Activated CD4-positive, alpha-beta T cell treated with anti-CD3 and anti-CD28 coated beads for 36 hours (primary cell): ENCODE measurements around the gene TSPAN9. TPM values are rescaled to one million over a fixed set of nuclear protein-coding genes. Genes with fewer than 3 reads are reported as not detected.

ENCODE experiments used
- ATAC-seq: fragments of 200-7000 bp; cut with Tn5 transposase; one replicate; pipeline ENCODE4 v1.10.0; 2021; ENCODE audit warnings: mild to moderate bottlenecking, moderate library complexity
- CTCF ChIA-PET: fragments of 350-600 bp; sonication (Branson Sonifier 250); formaldehyde crosslinking; loops from one replicate; lab custom pipeline; 2021; ENCODE audit warnings: antibody characterized with exemption; lab: Charles Lee
- POLR2A ChIA-PET: fragments of 350-600 bp; sonication (Branson Sonifier 250); formaldehyde crosslinking; loops from one replicate; lab custom pipeline; 2021; ENCODE audit warnings: antibody characterized with exemption, inconsistent platforms; lab: Charles Lee
- DNase-seq: peaks from one replicate; pipeline ENCODE4 v3.0.0-alpha.2; 2020
- H3K27ac Mint-ChIP-seq: one replicate; pipeline ENCODE4 v1.8.0; 2021; ENCODE audit warnings: mixed read lengths
- H3K27me3 Mint-ChIP-seq: one replicate; pipeline ENCODE4 v1.8.0; 2021; ENCODE audit warnings: mixed read lengths
- H3K36me3 Mint-ChIP-seq: one replicate; pipeline ENCODE4 v1.8.0; 2021; ENCODE audit warnings: low read depth, mixed read lengths
- H3K4me1 Mint-ChIP-seq: one replicate; pipeline ENCODE4 v1.8.0; 2021; ENCODE audit warnings: mixed read lengths
- H3K4me3 Mint-ChIP-seq: one replicate; pipeline ENCODE4 v1.8.0; 2021; ENCODE audit warnings: mild to moderate bottlenecking, moderate library complexity, mixed read lengths
- H3K9me3 Mint-ChIP-seq: one replicate; pipeline ENCODE4 v1.8.0; 2021; ENCODE audit warnings: low read depth, mixed read lengths
- intact Hi-C, 2 experiments: fragments of 100-400 bp; cut with DNase I in 1 of 2; cut with micrococcal nuclease in 1 of 2; formaldehyde crosslinking; loops; one replicate each; pipeline versions ENCODE4 v1.14.2 to v1.15.1; 2022 to 2024; cut with DNase I, micrococcal nuclease
- total RNA-seq, 2 experiments: library from RNA; stranded (reverse); gene quantifications; one replicate each; pipeline ENCODE4 v1.2.3, GENCODE V29; 2021

TSPAN9 gene
- total RNA-seq, 2 experiments from 2014 or later: 0.82 to 1.3 TPM

- H3K36me3 Mint-ChIP-seq: no peaks in the 10 kb centered on the region
- intact Hi-C loops: no loop called here
- no peak overlapping the region for H3K4me3 Mint-ChIP-seq
- ChIA-PET CTCF (interaction anchor here (0.9 kb wide), 1 partner anchor 25 kb away, joined by 3 read pairs; no protein-coding TSS in a partner anchor), POLR2A (no interaction called here)
- DNase-seq (no peak), ATAC-seq (no peak)
- peaks cover 4% of the 10 kb centered on the region for H3K27me3 Mint-ChIP-seq
- H3K27ac Mint-ChIP-seq: no peak overlapping the region
- H3K9me3 Mint-ChIP-seq: no peaks in the 10 kb centered on the region
- no peaks in the 10 kb centered on the region for H3K4me1 Mint-ChIP-seq
These were observed 81.8 kb downstream of the TSPAN9 start for GRCh38 chr12:3158851-3159465.

GRCh38 chr12:3160081-3160480 is 82.9 kb downstream of the TSPAN9 start:
- Mint-ChIP-seq H3K27ac (no peak overlapping the region), H3K4me1 (no peaks in the 10 kb centered on the region), H3K9me3 (no peaks in the 10 kb centered on the region), H3K27me3 (peaks cover 4% of the 10 kb centered on the region), H3K36me3 (no peaks in the 10 kb centered on the region), H3K4me3 (no peak overlapping the region)
- POLR2A ChIA-PET: no interaction called here
- DNase-seq: no peak
- intact Hi-C loops: no loop called here
- CTCF ChIA-PET: interaction anchor here (0.6 kb wide), 1 partner anchor 348 kb away, joined by 4 read pairs; no protein-coding TSS in a partner anchor
- ATAC-seq: no peak

- no peak overlapping the region for H3K4me3 Mint-ChIP-seq
- CTCF ChIA-PET: interaction anchor here (1.2 kb wide), 1 partner anchor 128 kb away, joined by 3 read pairs; no protein-coding TSS in a partner anchor
These were observed 84.7 kb downstream of the TSPAN9 start for GRCh38 chr12:3161861-3162260.

GRCh38 chr12:3164454-3165077 is 87.4 kb downstream of the TSPAN9 start:
- Mint-ChIP-seq H3K4me3 (no peak overlapping the region), H3K27ac (no peak overlapping the region), H3K9me3 (no peaks in the 10 kb centered on the region), H3K27me3 (peaks cover 8% of the 10 kb centered on the region), H3K4me1 (peaks cover 12% of the 10 kb centered on the region), H3K36me3 (no peaks in the 10 kb centered on the region)
- DNase-seq (no peak), ATAC-seq (no peak)
- intact Hi-C loops: no loop called here
- POLR2A ChIA-PET: no interaction called here
- CTCF ChIA-PET: interaction anchor here (0.6 kb wide), 1 partner anchor 298 kb away, joined by 3 read pairs; no protein-coding TSS in a partner anchor

More at GRCh38 chr12:3161861-3162260, 84.7 kb downstream of the TSPAN9 start:
- no peak for DNase-seq
- no peaks in the 10 kb centered on the region for H3K9me3 Mint-ChIP-seq
- H3K36me3 Mint-ChIP-seq: no peaks in the 10 kb centered on the region
- H3K27ac Mint-ChIP-seq: no peak overlapping the region
- POLR2A ChIA-PET: no interaction called here
- H3K4me1 Mint-ChIP-seq: no peaks in the 10 kb centered on the region
- intact Hi-C loops: no loop called here
- ATAC-seq: no peak
- H3K27me3 Mint-ChIP-seq: peaks cover 4% of the 10 kb centered on the region

GRCh38 chr12:3165078-3165980 is 88.2 kb downstream of the TSPAN9 start:
- no peak for DNase-seq
- Mint-ChIP-seq H3K4me3 (no peak overlapping the region), H3K27ac (no peak overlapping the region), H3K4me1 (peaks cover 13% of the 10 kb centered on the region), H3K36me3 (no peaks in the 10 kb centered on the region), H3K9me3 (no peaks in the 10 kb centered on the region), H3K27me3 (peaks cover 8% of the 10 kb centered on the region)
- POLR2A ChIA-PET: no interaction called here
- no peak for ATAC-seq
- intact Hi-C loops: no loop called here
- CTCF ChIA-PET: interaction anchor here (0.6 kb wide), 1 partner anchor 20 kb away, joined by 3 read pairs; no protein-coding TSS in a partner anchor

- H3K9me3 Mint-ChIP-seq: no peaks in the 10 kb centered on the region
- intact Hi-C loops: loop anchor here in 1 of 2 experiments (1.0 kb wide), 1 partner anchor 90 kb away; the partner anchor contains the start of gene TSPAN9
- no peak for DNase-seq
- ChIA-PET CTCF (interaction anchor here (0.6 to 1.1 kb wide), 3 partner anchors 9 to 108 kb away, joined by 3 read pairs; no protein-coding TSS in a partner anchor), POLR2A (no interaction called here)
- no peak overlapping the region for H3K4me3 Mint-ChIP-seq
- peaks cover 10% of the 10 kb centered on the region for H3K27me3 Mint-ChIP-seq
- H3K27ac Mint-ChIP-seq: no peak overlapping the region
- H3K36me3 Mint-ChIP-seq: no peaks in the 10 kb centered on the region
- H3K4me1 Mint-ChIP-seq: peaks cover 13% of the 10 kb centered on the region
- ATAC-seq: no peak
These were observed 90.5 kb downstream of the TSPAN9 start for GRCh38 chr12:3167636-3168035.

- peaks cover 6% of the 10 kb centered on the region for H3K27me3 Mint-ChIP-seq
- ChIA-PET CTCF (interaction anchor here (0.9 to 1.5 kb wide), 4 partner anchors 8 to 131 kb away, joined by 3 to 5 read pairs (median 4); no protein-coding TSS in a partner anchor), POLR2A (no interaction called here)
- no peak overlapping the region for H3K4me3 Mint-ChIP-seq
- ATAC-seq (peak; percentile 95), DNase-seq (peak; percentile 88)
- intact Hi-C loops: loop anchor here in 1 of 2 experiments (1.0 kb wide), 1 partner anchor 91 kb away; the partner anchor contains the start of gene TSPAN9
- H3K9me3 Mint-ChIP-seq: no peaks in the 10 kb centered on the region
- H3K27ac Mint-ChIP-seq: no peak overlapping the region
- H3K4me1 Mint-ChIP-seq: peaks cover 13% of the 10 kb centered on the region
- no peaks in the 10 kb centered on the region for H3K36me3 Mint-ChIP-seq
These were observed 91.3 kb downstream of the TSPAN9 start for GRCh38 chr12:3168223-3169221.

- H3K36me3 Mint-ChIP-seq: no peaks in the 10 kb centered on the region
- intact Hi-C loops: no loop called here
- ATAC-seq (no peak), DNase-seq (no peak)
- ChIA-PET CTCF (no interaction called here), POLR2A (no interaction called here)
- no peak overlapping the region for H3K27ac Mint-ChIP-seq
- no peak overlapping the region for H3K4me3 Mint-ChIP-seq
- no peaks in the 10 kb centered on the region for H3K9me3 Mint-ChIP-seq
- H3K4me1 Mint-ChIP-seq: peaks cover 13% of the 10 kb centered on the region
- H3K27me3 Mint-ChIP-seq: peaks cover 6% of the 10 kb centered on the region
These were observed 93.4 kb downstream of the TSPAN9 start for GRCh38 chr12:3170423-3171194.

GRCh38 chr12:3171195-3171591 is 94.0 kb downstream of the TSPAN9 start:
- H3K27me3 Mint-ChIP-seq: peaks cover 6% of the 10 kb centered on the region
- H3K27ac Mint-ChIP-seq: no peak overlapping the region
- intact Hi-C loops: no loop called here
- DNase-seq: no peak
- H3K4me3 Mint-ChIP-seq: no peak overlapping the region
- H3K9me3 Mint-ChIP-seq: no peaks in the 10 kb centered on the region
- POLR2A ChIA-PET: no interaction called here
- H3K4me1 Mint-ChIP-seq: peaks cover 13% of the 10 kb centered on the region
- no peak for ATAC-seq
- CTCF ChIA-PET: no interaction called here
- no peaks in the 10 kb centered on the region for H3K36me3 Mint-ChIP-seq
